Effector memory CD8-positive, alpha-beta T cell (primary cell): ENCODE data around the gene WTAP.
"Not testable (repeated sequence)": the region's sequence is repeated elsewhere in the genome, so short reads cannot be mapped to it uniquely, and the experiment has no call there.

Experiments used
- ATAC-seq: fragments of 150-1000 bp; cut with Tn5 transposase; replicated peaks from 2 replicates; pipeline ENCODE4 v1.10.0; 2021; ENCODE audit warnings: mild to moderate bottlenecking, moderate library complexity
- DNase-seq, 3 experiments: peaks; one replicate each; pipeline ENCODE4 v3.0.0; 2021
- H3K27ac Mint-ChIP-seq, 2 donors: one replicate each; pipeline ENCODE4 v1.8.0; 2022; ENCODE audit warnings: mild to moderate bottlenecking in 2 of 2, mixed read lengths in 2 of 2, moderate library complexity in 2 of 2
- H3K27me3 Mint-ChIP-seq, 2 donors: one replicate each; pipeline ENCODE4 v1.8.0; 2022; ENCODE audit warnings: mixed read lengths in 2 of 2
- H3K36me3 Mint-ChIP-seq: one replicate; pipeline ENCODE4 v1.8.0; 2022; ENCODE audit warnings: mild to moderate bottlenecking, moderate library complexity, mixed read lengths; ENCODE audit not compliant: insufficient read depth
- H3K4me1 Mint-ChIP-seq, 2 donors: one replicate each; pipeline ENCODE4 v1.8.0; 2022; ENCODE audit warnings: low read depth in 2 of 2, mixed read lengths in 2 of 2
- H3K4me3 Mint-ChIP-seq, 2 donors: one replicate each; pipeline ENCODE4 v1.8.0; 2022; ENCODE audit warnings: mild to moderate bottlenecking in 2 of 2, mixed read lengths in 2 of 2, moderate library complexity in 2 of 2
- H3K9me3 Mint-ChIP-seq, 2 donors: one replicate each; pipeline ENCODE4 v1.8.0; 2022; ENCODE audit warnings: mixed read lengths in 2 of 2

The WTAP gene

GRCh38 chr6:159726255-159726917, 920 bp upstream of the WTAP start:
- ATAC-seq (no peak), DNase-seq (no peak)
- peaks cover 33 to 43% of the 10 kb centered on the region in 2 donors for H3K4me1 Mint-ChIP-seq
- H3K36me3 Mint-ChIP-seq: peaks cover 33% of the 10 kb centered on the region
- H3K9me3 Mint-ChIP-seq: no peaks in the 10 kb centered on the region
- H3K27me3 Mint-ChIP-seq: no peaks in the 10 kb centered on the region
- peak overlapping the region; percentile 99 for H3K27ac Mint-ChIP-seq
- peak overlapping the region; percentile 96 for H3K4me3 Mint-ChIP-seq

- Mint-ChIP-seq H3K9me3 (no peaks in the 10 kb centered on the region), H3K4me1 (peaks cover 38 to 49% of the 10 kb centered on the region in 2 donors), H3K27me3 (no peaks in the 10 kb centered on the region), H3K27ac (peak overlapping the region; percentile 99), H3K4me3 (peak overlapping the region; percentile 96), H3K36me3 (peaks cover 42% of the 10 kb centered on the region)
- peak; percentile 28 for ATAC-seq
- no peak for DNase-seq
Observed at GRCh38 chr6:159727717-159728445, 575 bp downstream of the WTAP start.

- Mint-ChIP-seq H3K4me3 (peak overlapping the region; percentile 96), H3K27me3 (no peaks in the 10 kb centered on the region), H3K27ac (peak overlapping the region; percentile 99), H3K36me3 (peaks cover 44% of the 10 kb centered on the region), H3K9me3 (no peaks in the 10 kb centered on the region), H3K4me1 (peaks cover 39 to 52% of the 10 kb centered on the region in 2 donors)
- ATAC-seq (no peak), DNase-seq (no peak)
Observed at GRCh38 chr6:159728531-159728964, 1.2 kb downstream of the WTAP start.

- Mint-ChIP-seq H3K27me3 (no peaks in the 10 kb centered on the region), H3K4me1 (peaks cover 43 to 54% of the 10 kb centered on the region in 2 donors), H3K4me3 (peak overlapping the region; percentile 96), H3K9me3 (no peaks in the 10 kb centered on the region), H3K27ac (peak overlapping the region in 1 of 2 donors; percentile 38), H3K36me3 (peaks cover 51% of the 10 kb centered on the region)
- ATAC-seq (no peak), DNase-seq (no peak)
Observed at GRCh38 chr6:159729598-159730331, 2.5 kb downstream of the WTAP start.

- Mint-ChIP-seq H3K9me3 (no peaks in the 10 kb centered on the region), H3K4me3 (peak overlapping the region; percentile 96), H3K4me1 (peaks cover 43 to 54% of the 10 kb centered on the region in 2 donors), H3K36me3 (peaks cover 51% of the 10 kb centered on the region), H3K27ac (peak overlapping the region in 1 of 2 donors; percentile 38), H3K27me3 (no peaks in the 10 kb centered on the region)
- ATAC-seq: no peak
- DNase-seq: no peak
Observed at GRCh38 chr6:159730332-159730676, 3.0 kb downstream of the WTAP start.

GRCh38 chr6:159732550-159732949, 5.2 kb downstream of the WTAP start:
- Mint-ChIP-seq H3K36me3 (peaks cover 52% of the 10 kb centered on the region), H3K4me3 (peak overlapping the region; percentile 40 to 52), H3K27ac (peak overlapping the region; percentile 53 to 78), H3K4me1 (peaks cover 37 to 57% of the 10 kb centered on the region in 2 donors)
- not testable (repeated sequence) for ATAC-seq, DNase-seq, H3K27me3 Mint-ChIP-seq, H3K9me3 Mint-ChIP-seq

- ATAC-seq: peak; percentile 28
- peak overlapping the region; percentile 53 to 78 for H3K27ac Mint-ChIP-seq
- H3K36me3 Mint-ChIP-seq: peaks cover 56% of the 10 kb centered on the region
Observed at GRCh38 chr6:159733395-159733794, 6.1 kb downstream of the WTAP start.

GRCh38 chr6:159736908-159737307, 9.6 kb downstream of the WTAP start:
- Mint-ChIP-seq H3K4me3 (no peak overlapping the region), H3K36me3 (peaks cover 73% of the 10 kb centered on the region), H3K4me1 (peaks cover 20 to 56% of the 10 kb centered on the region in 2 donors), H3K27me3 (no peaks in the 10 kb centered on the region), H3K9me3 (no peaks in the 10 kb centered on the region), H3K27ac (no peak overlapping the region)
- ATAC-seq (no peak), DNase-seq (no peak)

More at GRCh38 chr6:159733395-159733794, 6.1 kb downstream of the WTAP start:
- Mint-ChIP-seq H3K4me1 (peaks cover 41 to 62% of the 10 kb centered on the region in 2 donors), H3K4me3 (peak overlapping the region; percentile 40 to 52)
- H3K9me3 Mint-ChIP-seq, DNase-seq, H3K27me3 Mint-ChIP-seq: not testable (repeated sequence)

GRCh38 chr6:159739341-159739740, 12.0 kb downstream of the WTAP start:
- ATAC-seq: no peak
- no peaks in the 10 kb centered on the region for H3K27me3 Mint-ChIP-seq

GRCh38 chr6:159742165-159742564, 14.9 kb downstream of the WTAP start:
- peaks cover 88% of the 10 kb centered on the region for H3K36me3 Mint-ChIP-seq
- no peaks in the 10 kb centered on the region for H3K27me3 Mint-ChIP-seq
- DNase-seq (no peak), ATAC-seq (no peak)
- peak overlapping the region in 1 of 2 donors; percentile 29 for H3K27ac Mint-ChIP-seq
- H3K9me3 Mint-ChIP-seq: no peaks in the 10 kb centered on the region
- H3K4me3 Mint-ChIP-seq: no peak overlapping the region
- H3K4me1 Mint-ChIP-seq: peaks cover 15 to 40% of the 10 kb centered on the region in 2 donors

More at GRCh38 chr6:159739341-159739740, 12.0 kb downstream of the WTAP start:
- peak overlapping the region; percentile 44 to 49 for H3K27ac Mint-ChIP-seq
- peaks cover 80% of the 10 kb centered on the region for H3K36me3 Mint-ChIP-seq
- peaks cover 10 to 38% of the 10 kb centered on the region in 2 donors for H3K4me1 Mint-ChIP-seq
- DNase-seq: no peak
- no peak overlapping the region for H3K4me3 Mint-ChIP-seq
- no peaks in the 10 kb centered on the region for H3K9me3 Mint-ChIP-seq

- peak overlapping the region; percentile 13 to 38 for H3K27ac Mint-ChIP-seq
- peaks cover 9 to 33% of the 10 kb centered on the region in 2 donors for H3K4me1 Mint-ChIP-seq
- H3K9me3 Mint-ChIP-seq: no peaks in the 10 kb centered on the region
- H3K27me3 Mint-ChIP-seq: no peaks in the 10 kb centered on the region
- ATAC-seq (no peak), DNase-seq (no peak)
- H3K36me3 Mint-ChIP-seq: peaks cover 94% of the 10 kb centered on the region
- H3K4me3 Mint-ChIP-seq: no peak overlapping the region
Observed at GRCh38 chr6:159745081-159745480, 17.8 kb downstream of the WTAP start.

GRCh38 chr6:159746759-159747158, 19.5 kb downstream of the WTAP start:
- DNase-seq (no peak), ATAC-seq (no peak)
- Mint-ChIP-seq H3K4me3 (no peak overlapping the region), H3K4me1 (peaks cover 9 to 20% of the 10 kb centered on the region in 2 donors), H3K36me3 (peaks cover 94% of the 10 kb centered on the region), H3K27ac (no peak overlapping the region), H3K27me3 (no peaks in the 10 kb centered on the region), H3K9me3 (no peaks in the 10 kb centered on the region)

GRCh38 chr6:159748127-159748526, 20.8 kb downstream of the WTAP start:
- H3K9me3 Mint-ChIP-seq, ATAC-seq, H3K27ac Mint-ChIP-seq, DNase-seq, H3K4me3 Mint-ChIP-seq, H3K27me3 Mint-ChIP-seq: not testable (repeated sequence)
- H3K4me1 Mint-ChIP-seq: peaks cover 9 to 20% of the 10 kb centered on the region in 2 donors
- peaks cover 94% of the 10 kb centered on the region for H3K36me3 Mint-ChIP-seq
